DMS53 (cell line): ENCODE results near the gene FBXW12.

Source experiments
- DNase-seq: peaks from one replicate; lab custom pipeline; 2025; lab: John Stamatoyannopoulos, UW

Gene FBXW12

DNA sequence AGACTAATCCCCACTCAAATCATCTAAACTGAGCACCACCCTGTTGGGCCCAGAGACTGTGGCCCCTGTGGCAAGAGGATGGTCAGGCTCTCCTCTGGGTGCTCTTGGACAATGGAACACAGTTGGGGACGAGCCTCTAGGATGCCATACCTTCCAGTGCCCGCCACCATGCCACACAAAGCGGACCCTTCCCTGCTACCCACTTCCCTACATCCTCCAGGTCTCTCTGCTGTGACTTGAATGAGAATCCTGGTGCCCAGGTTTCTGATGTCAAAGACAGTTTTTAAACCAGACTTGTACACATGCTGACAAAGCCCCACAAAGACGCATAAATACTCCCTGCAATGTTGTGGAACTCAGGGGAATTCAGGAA is 63.2 kb downstream of the FBXW12 start:
- DNase-seq: no peak

DNA sequence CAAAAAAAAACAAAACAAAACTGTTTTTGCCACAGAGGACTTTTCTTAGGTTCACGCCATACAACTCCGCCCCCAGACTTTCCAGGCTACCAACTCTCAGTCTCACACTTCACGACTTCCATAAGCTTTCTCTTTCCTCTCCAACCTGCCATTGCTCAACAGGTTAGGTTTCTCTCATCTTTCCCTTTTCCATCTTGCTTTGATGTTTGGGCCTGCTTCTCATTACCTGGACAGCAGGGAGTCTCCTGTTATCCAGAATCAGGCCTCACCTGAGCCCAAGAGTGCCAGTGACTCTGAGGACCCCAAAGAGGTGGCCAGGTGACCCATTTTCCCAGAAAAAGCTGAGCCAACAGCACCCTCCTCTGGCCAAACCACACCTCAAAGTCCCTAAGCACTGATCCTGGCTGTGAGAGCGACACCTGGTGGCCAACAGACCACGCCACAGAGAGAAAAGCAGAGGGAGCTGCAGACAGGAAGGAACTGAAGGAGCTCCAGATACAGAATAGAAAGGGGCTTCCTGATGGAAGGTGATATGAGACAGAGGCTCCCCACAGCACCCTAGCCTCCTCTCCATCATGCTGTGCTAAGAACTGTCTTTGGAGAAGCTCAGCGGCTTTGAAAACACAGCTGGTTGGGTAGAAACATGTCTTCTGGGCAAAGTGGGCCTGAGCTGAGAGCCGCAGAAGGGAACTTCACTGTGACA is 63.9 kb downstream of the FBXW12 start:
- DNase-seq: peak; percentile 72

DNA sequence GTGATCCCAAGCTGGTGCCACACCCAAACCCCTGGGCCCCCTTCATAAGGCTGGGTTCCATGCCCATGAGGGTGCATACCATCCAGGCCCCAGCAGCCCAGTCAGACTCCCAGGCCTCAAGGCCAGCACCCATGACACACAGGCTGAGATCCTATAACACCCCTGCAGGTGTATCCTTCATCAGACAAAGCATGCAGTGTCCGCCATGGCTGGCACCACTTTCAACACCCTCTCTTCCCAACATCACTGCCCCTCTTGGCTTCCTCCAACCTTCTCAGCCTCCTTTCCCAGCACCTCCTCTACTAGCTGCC is 64.4 kb downstream of the FBXW12 start:
- DNase-seq: no peak

DNA sequence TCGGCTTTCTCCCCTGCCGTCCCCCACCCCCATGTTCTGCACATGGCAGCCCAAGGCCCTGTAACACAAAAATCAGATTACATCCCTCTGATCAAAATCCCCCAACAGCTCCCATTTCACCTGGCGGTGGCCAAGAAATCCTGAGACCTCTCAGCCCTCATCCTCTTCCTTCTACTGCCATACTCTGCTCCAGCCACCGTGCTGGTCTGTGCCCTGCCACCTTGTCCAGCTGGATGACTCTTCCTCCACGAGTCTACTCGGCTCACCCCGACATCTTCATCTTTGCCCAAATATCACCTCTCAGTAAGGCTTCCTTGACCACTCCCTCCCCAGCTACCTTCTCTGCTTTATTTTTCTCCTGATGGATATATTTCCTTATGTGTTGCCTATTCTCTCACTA is 64.8 kb downstream of the FBXW12 start:
- DNase-seq: no peak

DNA sequence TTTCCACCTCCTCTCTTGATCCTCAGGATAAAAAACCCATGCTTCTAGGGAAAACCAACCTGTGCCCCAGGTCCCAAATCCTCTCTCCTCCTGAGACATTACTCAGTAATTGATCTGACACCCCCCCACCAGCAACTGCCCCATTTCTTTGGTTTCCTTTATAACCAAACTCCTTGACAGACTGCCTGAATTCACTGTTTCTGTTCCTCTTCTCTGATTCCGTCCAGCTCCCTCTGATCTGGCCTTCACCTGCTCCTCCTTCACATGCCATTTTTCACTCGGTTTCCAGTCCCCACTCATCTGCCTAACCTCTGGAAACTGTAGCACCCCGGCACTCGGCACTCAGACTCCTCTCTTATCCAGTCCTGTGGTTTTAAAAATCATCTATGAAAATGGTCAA is 65.8 kb downstream of the FBXW12 start:
- no peak for DNase-seq

DNA sequence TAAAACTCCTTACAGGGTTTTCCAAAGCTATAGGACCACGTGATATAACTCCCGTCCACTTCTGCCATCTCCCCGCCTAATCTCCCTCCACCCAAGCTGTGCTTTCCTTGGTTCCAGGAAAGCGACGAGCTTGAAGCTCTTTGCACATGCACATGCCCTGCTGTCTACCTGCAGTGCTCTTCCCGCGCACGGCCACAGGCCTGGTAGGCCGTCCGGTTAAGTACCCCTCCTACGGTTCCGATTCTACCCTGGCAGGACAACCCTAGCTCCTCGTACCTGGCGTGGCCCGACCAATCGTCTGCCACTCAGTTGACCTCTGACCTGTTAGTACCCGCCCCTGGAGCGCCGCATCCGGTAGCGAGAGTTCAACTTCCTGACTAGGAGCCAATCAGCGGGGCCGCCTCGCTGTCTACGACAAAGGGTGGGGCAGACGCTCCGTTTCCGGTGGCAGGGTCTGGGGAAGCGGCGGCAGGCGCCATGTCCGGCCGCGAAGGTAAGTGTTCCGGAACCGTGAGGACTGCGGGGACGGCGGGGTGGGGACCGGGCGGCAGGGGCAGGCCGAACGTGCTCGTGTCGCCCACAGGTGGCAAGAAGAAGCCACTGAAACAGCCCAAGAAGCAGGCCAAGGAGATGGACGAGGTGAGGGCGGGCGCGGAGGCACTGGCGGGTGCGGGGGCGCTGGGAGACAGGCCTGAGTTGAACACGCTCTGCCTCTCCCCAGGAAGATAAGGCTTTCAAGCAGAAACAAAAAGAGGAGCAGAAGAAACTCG is 68.0 kb downstream of the FBXW12 start, which contains the start of the genes CCDC51 and TMA7:
Gene CCDC51, minus strand, starts transcription at position 300 of the 770 bp plus-strand sequence. CDS start 4,991 bp downstream, outside the sequence.
Gene TMA7, plus strand, starts transcription at position 438 of the 770 bp plus-strand sequence. Its CDS starts 40 bp downstream, at position 478.
- peak; percentile 93 for DNase-seq

DNA sequence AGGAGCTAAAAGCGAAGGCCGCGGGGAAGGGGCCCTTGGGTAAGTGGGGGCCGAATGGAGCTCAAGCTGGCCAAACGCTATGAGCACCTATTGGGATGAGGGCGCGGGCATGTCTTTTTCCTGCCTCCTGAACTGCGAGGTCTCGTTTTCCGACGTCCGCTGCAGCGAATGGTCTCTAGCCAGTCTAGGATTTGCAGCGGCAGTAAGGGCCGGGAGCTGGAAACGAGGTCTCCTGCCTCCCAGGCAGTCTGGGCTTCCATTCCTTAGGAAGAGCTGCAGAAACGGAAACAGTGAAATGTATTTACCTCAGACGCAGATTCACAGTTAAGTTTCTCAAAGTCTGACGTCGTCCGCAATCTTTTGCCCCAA is 68.6 kb downstream of the FBXW12 start:
- DNase-seq: peak; percentile 25

DNA sequence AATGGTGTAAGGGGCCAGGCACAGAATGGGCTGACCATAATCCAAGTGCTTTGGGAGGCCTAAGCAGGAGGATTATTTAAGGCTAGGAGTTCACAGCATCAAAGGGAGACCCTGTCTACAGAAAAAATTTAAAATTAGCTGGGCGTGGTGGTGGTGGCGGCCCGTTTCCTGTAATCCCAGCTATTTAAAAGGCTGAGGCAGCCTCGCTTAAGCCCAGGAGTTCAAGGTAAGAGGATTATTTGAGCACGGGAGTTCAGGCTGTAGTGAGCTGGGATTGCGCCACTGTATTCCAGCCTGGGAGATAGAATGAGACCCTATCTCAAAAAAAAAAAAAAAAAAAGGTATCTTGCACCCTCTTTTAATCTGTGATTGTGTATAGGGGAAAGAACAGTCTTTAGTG is 69.9 kb downstream of the FBXW12 start:
- no peak for DNase-seq
